Mammary epithelial cell (primary cell): ENCODE results near the gene SLIT3.

Experiments used
- CTCF ChIP-seq, 2 donors: IDR thresholded peaks in 1 of 2; conservative IDR thresholded peaks in 1 of 2; 2 replicates each; pipeline ENCODE4 v1.5.1; 2011 to 2012; ENCODE audit warnings: inconsistent platforms in 2 of 2, low read length in 2 of 2, mild to moderate bottlenecking in 2 of 2, control low read depth in 1 of 2, low read depth in 1 of 2; ENCODE audit not compliant: insufficient read depth in 1 of 2; ENCODE audit errors: extremely low read depth in 1 of 2
- EZH2 ChIP-seq: IDR thresholded peaks from 2 replicates; pipeline ENCODE4 v1.6.1; 2012; ENCODE audit warnings: low read length, inconsistent platforms, borderline replicate concordance

GRCh38 chr5:169080448-169080911, 220.5 kb downstream of the SLIT3 start:
- TF ChIP-seq CTCF (conservative IDR thresholded peaks at IDR 0.05 in 1 of 2, IDR thresholded peaks at IDR 0.05 in 1 of 2; ENCODE audit: extremely low read depth in 1 of 2, insufficient read depth in 1 of 2, low read depth in 1 of 2, low read length in 2 of 2) (no peak), EZH2 (no peak)
